CD8-positive, alpha-beta memory T cell (primary cell): ENCODE results near the gene GAS2. TPM values are rescaled to one million over a fixed set of nuclear protein-coding genes. Genes with fewer than 3 reads are reported as not detected.

Source experiments
- CTCF ChIA-PET: fragments of 350-600 bp; sonication (Branson Sonifier 250); formaldehyde crosslinking; loops from one replicate; lab custom pipeline; 2021; ENCODE audit warnings: antibody characterized with exemption; lab: Charles Lee
- POLR2A ChIA-PET: fragments of 350-600 bp; sonication (Branson Sonifier 250); formaldehyde crosslinking; loops from one replicate; lab custom pipeline; 2021; ENCODE audit warnings: antibody characterized with exemption; lab: Charles Lee
- DNase-seq, 5 donors: peaks; one replicate each; pipeline versions ENCODE4 v3.0.0 to v3.0.0-alpha.2; 2020 to 2022; ENCODE audit warnings: mixed read lengths in 1 of 5
- H3K27ac ChIP-seq: one replicate; pipeline ENCODE4 v1.7.0; 2013; ENCODE audit warnings: low read depth, mild to moderate bottlenecking, low read length, moderate library complexity
- H3K27me3 ChIP-seq: 2 replicates; pipeline ENCODE4 v1.7.0; 2013; ENCODE audit warnings: low read length, mild to moderate bottlenecking; ENCODE audit not compliant: insufficient read depth, poor library complexity, severe bottlenecking
- H3K36me3 ChIP-seq: 2 replicates; pipeline ENCODE4 v1.7.0; 2013; ENCODE audit warnings: mild to moderate bottlenecking, low read length, moderate library complexity; ENCODE audit not compliant: insufficient read depth
- H3K4me1 ChIP-seq: 2 replicates; pipeline ENCODE4 v1.7.0; 2013; ENCODE audit warnings: mild to moderate bottlenecking, low read length, moderate library complexity; ENCODE audit not compliant: insufficient read depth
- H3K4me3 ChIP-seq: 2 replicates; pipeline ENCODE4 v1.7.0; 2013; ENCODE audit warnings: mild to moderate bottlenecking, low read length
- H3K9me3 ChIP-seq: 2 replicates; pipeline ENCODE4 v1.7.0; 2013; ENCODE audit warnings: mild to moderate bottlenecking, low read length
- H3K27ac Mint-ChIP-seq, 8 donors: one replicate each; pipeline ENCODE4 v1.8.0; 2020 to 2021; ENCODE audit warnings: mixed read lengths in 8 of 8, mild to moderate bottlenecking in 6 of 8, inconsistent platforms in 3 of 8, moderate library complexity in 3 of 8
- H3K27me3 Mint-ChIP-seq, 2 donors: one replicate each; pipeline ENCODE4 v1.8.0; 2020 to 2021; ENCODE audit warnings: mixed read lengths in 2 of 2, mild to moderate bottlenecking in 1 of 2, moderate library complexity in 1 of 2
- H3K36me3 Mint-ChIP-seq, 3 donors: one replicate each; pipeline ENCODE4 v1.8.0; 2020 to 2021; ENCODE audit warnings: mixed read lengths in 3 of 3, inconsistent platforms in 1 of 3, mild to moderate bottlenecking in 1 of 3
- H3K4me1 Mint-ChIP-seq, 3 donors: one replicate each; pipeline ENCODE4 v1.8.0; 2020 to 2021; ENCODE audit warnings: mixed read lengths in 3 of 3, inconsistent platforms in 1 of 3, mild to moderate bottlenecking in 1 of 3
- H3K4me3 Mint-ChIP-seq, 7 donors: one replicate each; pipeline ENCODE4 v1.8.0; 2020 to 2021; ENCODE audit warnings: mixed read lengths in 7 of 7, mild to moderate bottlenecking in 6 of 7, moderate library complexity in 4 of 7, inconsistent platforms in 2 of 7
- H3K9me3 Mint-ChIP-seq, 5 donors: one replicate each; pipeline ENCODE4 v1.8.0; 2020 to 2022; ENCODE audit warnings: mixed read lengths in 5 of 5, mild to moderate bottlenecking in 3 of 5, moderate library complexity in 2 of 5, inconsistent platforms in 1 of 5
- polyA plus RNA-seq: library from polyadenylated mRNA; unstranded; fragments of 300-500 nt; fragmentation: Illumina TruSeq; gene quantifications from one replicate; pipeline ENCODE4 v1.2.3, GENCODE V29; 2021
- total RNA-seq, 2 experiments: library from RNA; stranded (reverse); gene quantifications; one replicate each; pipeline ENCODE4 v1.2.3, GENCODE V29; 2021

GAS2 gene
- total and polyA plus RNA-seq, 3 experiments from 2014 or later: 1.7 to 3.5 (median 2.7) TPM

- Histone ChIP-seq H3K27ac (no peak overlapping the region), H3K4me1 (no peaks in the 10 kb centered on the region), H3K27me3 (peaks cover 6% of the 10 kb centered on the region), H3K36me3 (no peaks in the 10 kb centered on the region), H3K9me3 (no peaks in the 10 kb centered on the region), H3K4me3 (no peak overlapping the region)
- DNase-seq: no peak
- peak overlapping the region; percentile 4 to 72 (median 39) for H3K4me3 Mint-ChIP-seq
- H3K4me1 Mint-ChIP-seq: peaks cover 7 to 16% (median 12%) of the 10 kb centered on the region in 3 donors
- H3K9me3 Mint-ChIP-seq: peaks cover 0 to 2% (median 0%) of the 10 kb centered on the region in 5 donors
- H3K27me3 Mint-ChIP-seq: peaks cover 28 to 74% of the 10 kb centered on the region in 2 donors
- ChIA-PET CTCF (no interaction called here), POLR2A (no interaction called here)
- no peaks in the 10 kb centered on the region for H3K36me3 Mint-ChIP-seq
- H3K27ac Mint-ChIP-seq: no peak overlapping the region
Measured at GRCh38 chr11:22666688-22667439, 453 bp downstream of the GAS2 start.

- POLR2A ChIA-PET: no interaction called here
- H3K9me3 Mint-ChIP-seq: no peaks in the 10 kb centered on the region
- no peak overlapping the region for H3K27ac Mint-ChIP-seq
- peaks cover 6% of the 10 kb centered on the region for H3K27me3 ChIP-seq
- no peak overlapping the region for H3K4me3 ChIP-seq
- no peaks in the 10 kb centered on the region for H3K36me3 ChIP-seq
- H3K4me3 Mint-ChIP-seq: no peak overlapping the region
- no peak overlapping the region for H3K27ac ChIP-seq
- DNase-seq: no peak
- CTCF ChIA-PET: no interaction called here
- no peaks in the 10 kb centered on the region for H3K9me3 ChIP-seq
- H3K4me1 ChIP-seq: no peaks in the 10 kb centered on the region
- H3K27me3 Mint-ChIP-seq: peaks cover 28 to 78% of the 10 kb centered on the region in 2 donors
- H3K4me1 Mint-ChIP-seq: peaks cover 7 to 16% (median 12%) of the 10 kb centered on the region in 3 donors
- H3K36me3 Mint-ChIP-seq: no peaks in the 10 kb centered on the region
Measured at GRCh38 chr11:22668005-22668796, 1.8 kb downstream of the GAS2 start.

GRCh38 chr11:22669368-22669767 is 3.0 kb downstream of the GAS2 start:
- H3K27ac Mint-ChIP-seq: no peak overlapping the region
- no peaks in the 10 kb centered on the region for H3K9me3 Mint-ChIP-seq
- Histone ChIP-seq H3K36me3 (no peaks in the 10 kb centered on the region), H3K27me3 (peaks cover 6% of the 10 kb centered on the region), H3K4me1 (no peaks in the 10 kb centered on the region), H3K9me3 (no peaks in the 10 kb centered on the region), H3K4me3 (no peak overlapping the region), H3K27ac (no peak overlapping the region)
- ChIA-PET CTCF (no interaction called here), POLR2A (no interaction called here)
- H3K4me1 Mint-ChIP-seq: peaks cover 7 to 16% (median 12%) of the 10 kb centered on the region in 3 donors
- H3K27me3 Mint-ChIP-seq: peaks cover 28 to 83% of the 10 kb centered on the region in 2 donors
- no peaks in the 10 kb centered on the region for H3K36me3 Mint-ChIP-seq
- no peak overlapping the region for H3K4me3 Mint-ChIP-seq
- no peak for DNase-seq

- Histone ChIP-seq H3K27ac (no peak overlapping the region), H3K36me3 (no peaks in the 10 kb centered on the region), H3K4me1 (no peaks in the 10 kb centered on the region), H3K27me3 (peaks cover 6% of the 10 kb centered on the region), H3K4me3 (no peak overlapping the region), H3K9me3 (no peaks in the 10 kb centered on the region)
- Mint-ChIP-seq H3K9me3 (no peaks in the 10 kb centered on the region), H3K4me3 (no peak overlapping the region), H3K27me3 (peaks cover 24 to 85% of the 10 kb centered on the region in 2 donors), H3K27ac (no peak overlapping the region), H3K36me3 (no peaks in the 10 kb centered on the region), H3K4me1 (peaks cover 7 to 15% (median 11%) of the 10 kb centered on the region in 3 donors)
- CTCF ChIA-PET: no interaction called here
- POLR2A ChIA-PET: no interaction called here
- peak in 1 of 5 donors; percentile 11 for DNase-seq
Measured at GRCh38 chr11:22670830-22671229, 4.4 kb downstream of the GAS2 start.

GRCh38 chr11:22671751-22672150 is 5.3 kb downstream of the GAS2 start:
- Histone ChIP-seq H3K36me3 (no peaks in the 10 kb centered on the region), H3K4me3 (no peak overlapping the region), H3K9me3 (no peaks in the 10 kb centered on the region), H3K27me3 (no peaks in the 10 kb centered on the region), H3K27ac (no peak overlapping the region), H3K4me1 (no peaks in the 10 kb centered on the region)
- Mint-ChIP-seq H3K9me3 (no peaks in the 10 kb centered on the region), H3K27me3 (peaks cover 18 to 79% of the 10 kb centered on the region in 2 donors), H3K4me1 (peaks cover 3 to 7% (median 4%) of the 10 kb centered on the region in 3 donors), H3K27ac (no peak overlapping the region), H3K36me3 (no peaks in the 10 kb centered on the region), H3K4me3 (no peak overlapping the region)
- ChIA-PET CTCF (no interaction called here), POLR2A (no interaction called here)
- DNase-seq: no peak

GRCh38 chr11:22674470-22675439 is 8.3 kb downstream of the GAS2 start:
- H3K4me3 Mint-ChIP-seq: no peak overlapping the region
- peaks cover 5 to 63% of the 10 kb centered on the region in 2 donors for H3K27me3 Mint-ChIP-seq
- Histone ChIP-seq H3K27ac (no peak overlapping the region), H3K36me3 (no peaks in the 10 kb centered on the region), H3K4me3 (no peak overlapping the region), H3K9me3 (no peaks in the 10 kb centered on the region), H3K4me1 (no peaks in the 10 kb centered on the region), H3K27me3 (no peaks in the 10 kb centered on the region)
- H3K9me3 Mint-ChIP-seq: no peaks in the 10 kb centered on the region
- no peaks in the 10 kb centered on the region for H3K36me3 Mint-ChIP-seq
- no peaks in the 10 kb centered on the region for H3K4me1 Mint-ChIP-seq
- H3K27ac Mint-ChIP-seq: no peak overlapping the region
- ChIA-PET POLR2A (no interaction called here), CTCF (no interaction called here)
- DNase-seq: no peak

GRCh38 chr11:22677153-22677903 is 10.9 kb downstream of the GAS2 start:
- Mint-ChIP-seq H3K27ac (no peak overlapping the region), H3K4me1 (no peaks in the 10 kb centered on the region)
- CTCF ChIA-PET: interaction anchor here (1.0 kb wide), 1 partner anchor 51 kb away, joined by 3 read pairs; no protein-coding TSS in a partner anchor

More at GRCh38 chr11:22677153-22677903, 10.9 kb downstream of the GAS2 start:
- POLR2A ChIA-PET: no interaction called here
- Histone ChIP-seq H3K27ac (no peak overlapping the region), H3K9me3 (no peaks in the 10 kb centered on the region), H3K36me3 (no peaks in the 10 kb centered on the region), H3K4me3 (no peak overlapping the region), H3K4me1 (no peaks in the 10 kb centered on the region), H3K27me3 (no peaks in the 10 kb centered on the region)
- no peak for DNase-seq
- Mint-ChIP-seq H3K4me3 (no peak overlapping the region), H3K27me3 (peaks cover 5 to 46% of the 10 kb centered on the region in 2 donors), H3K36me3 (no peaks in the 10 kb centered on the region), H3K9me3 (no peaks in the 10 kb centered on the region)
